Measurements from ENCODE around the gene LRWD1.

Gene LRWD1

DNA sequence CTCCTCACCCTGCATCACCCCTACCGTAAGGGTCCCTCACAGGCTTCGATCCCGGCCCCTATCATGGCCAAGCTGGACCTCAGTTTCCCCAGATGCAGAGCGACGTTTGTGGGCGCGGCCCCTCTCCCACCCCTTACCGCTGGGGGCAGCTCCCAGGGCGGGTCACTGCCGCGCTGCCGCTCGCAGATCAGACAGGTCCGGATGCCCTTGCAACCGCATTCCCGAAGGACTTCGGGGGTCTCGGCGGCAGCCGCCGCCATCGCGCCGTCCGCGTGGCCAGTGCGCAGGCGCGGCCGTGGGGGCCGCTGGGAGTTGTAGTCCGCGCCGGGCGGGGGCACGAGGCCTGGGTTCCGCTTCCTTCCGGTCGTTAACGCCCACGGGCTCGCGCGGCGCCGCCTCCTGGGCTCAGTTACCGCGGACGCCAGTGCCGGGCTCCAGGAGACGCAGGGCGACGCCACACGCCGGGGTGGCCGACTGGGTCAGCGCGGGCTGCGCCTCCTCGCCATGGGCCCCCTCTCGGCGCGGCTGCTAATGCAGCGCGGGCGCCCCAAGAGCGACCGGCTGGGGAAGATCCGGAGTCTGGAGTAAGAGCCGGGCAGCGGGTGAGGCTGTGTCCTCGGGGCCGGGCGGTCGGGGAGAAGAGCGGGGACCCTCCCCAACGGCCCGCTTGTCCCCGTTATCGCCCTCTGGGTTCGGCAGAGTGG lies at the start of gene LRWD1, which contains the start of gene ALKBH4 (continued):
- TF ChIP-seq, protein P1, sequence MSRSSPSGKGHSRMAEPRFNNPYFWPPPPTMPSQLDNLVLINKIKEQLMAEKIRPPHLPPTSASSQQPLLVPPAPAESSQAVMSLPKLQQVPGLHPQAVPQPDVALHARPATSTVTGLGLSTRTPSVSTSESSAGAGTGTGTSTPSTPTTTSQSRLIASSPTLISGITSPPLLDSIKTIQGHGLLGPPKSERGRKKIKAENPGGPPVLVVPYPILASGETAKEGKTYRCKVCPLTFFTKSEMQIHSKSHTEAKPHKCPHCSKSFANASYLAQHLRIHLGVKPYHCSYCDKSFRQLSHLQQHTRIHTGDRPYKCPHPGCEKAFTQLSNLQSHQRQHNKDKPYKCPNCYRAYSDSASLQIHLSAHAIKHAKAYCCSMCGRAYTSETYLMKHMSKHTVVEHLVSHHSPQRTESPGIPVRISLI (tag by site-specific recombination; IDR thresholded peaks at IDR 0.05) = no peak
- no peak for TF ChIP-seq ZNF544 (tag by site-specific recombination; IDR thresholded peaks at IDR 0.05)
- no peak for TF ChIP-seq ZNF2 (tag by site-specific recombination; IDR thresholded peaks at IDR 0.05)
- no peak for TF ChIP-seq ZNF132 (tag by site-specific recombination; IDR thresholded peaks at IDR 0.05; ENCODE audit: borderline replicate concordance)
- no peak for TF ChIP-seq ZNF274 (IDR thresholded peaks at IDR 0.05; ENCODE audit: low read length)
- TF ChIP-seq ZNF274 (tag by site-specific recombination; IDR thresholded peaks at IDR 0.05; ENCODE audit: borderline replicate concordance) = no peak
- TF ChIP-seq ZNF112 (tag by site-specific recombination; IDR thresholded peaks at IDR 0.05) = no peak
- TF ChIP-seq ZNF266 (tag by site-specific recombination; IDR thresholded peaks at IDR 0.05; ENCODE audit: low read depth) = no peak
- TF ChIP-seq, protein P2, sequence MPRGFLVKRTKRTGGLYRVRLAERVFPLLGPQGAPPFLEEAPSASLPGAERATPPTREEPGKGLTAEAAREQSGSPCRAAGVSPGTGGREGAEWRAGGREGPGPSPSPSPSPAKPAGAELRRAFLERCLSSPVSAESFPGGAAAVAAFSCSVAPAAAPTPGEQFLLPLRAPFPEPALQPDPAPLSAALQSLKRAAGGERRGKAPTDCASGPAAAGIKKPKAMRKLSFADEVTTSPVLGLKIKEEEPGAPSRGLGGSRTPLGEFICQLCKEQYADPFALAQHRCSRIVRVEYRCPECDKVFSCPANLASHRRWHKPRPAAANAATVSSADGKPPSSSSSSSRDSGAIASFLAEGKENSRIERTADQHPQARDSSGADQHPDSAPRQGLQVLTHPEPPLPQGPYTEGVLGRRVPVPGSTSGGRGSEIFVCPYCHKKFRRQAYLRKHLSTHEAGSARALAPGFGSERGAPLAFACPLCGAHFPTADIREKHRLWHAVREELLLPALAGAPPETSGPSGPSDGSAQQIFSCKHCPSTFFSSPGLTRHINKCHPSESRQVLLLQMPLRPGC (tag by site-specific recombination; IDR thresholded peaks at IDR 0.05) = no peak
- TF ChIP-seq ZNF501 (tag by site-specific recombination; IDR thresholded peaks at IDR 0.05) = peak; percentile 58
- TF ChIP-seq ZNF311 (tag by site-specific recombination; IDR thresholded peaks at IDR 0.05; ENCODE audit: borderline replicate concordance) = no peak
- no peak for TF ChIP-seq ZNF791 (tag by site-specific recombination; IDR thresholded peaks at IDR 0.05)
- no peak for TF ChIP-seq ZNF623 (tag by site-specific recombination; IDR thresholded peaks at IDR 0.05)
- no peak for TF ChIP-seq ZFP41 (tag by site-specific recombination; IDR thresholded peaks at IDR 0.05; ENCODE audit: borderline replicate concordance)
- no peak for TF ChIP-seq ZSCAN5A (tag by site-specific recombination; IDR thresholded peaks at IDR 0.05)
- TF ChIP-seq ZNF354C (tag by site-specific recombination; IDR thresholded peaks at IDR 0.05; ENCODE audit: borderline replicate concordance, low read depth) = no peak
- TF ChIP-seq ZNF768 (tag by site-specific recombination; IDR thresholded peaks at IDR 0.05) = no peak
- TF ChIP-seq MEIS1 (CRISPR knock-in tag; IDR thresholded peaks at IDR 0.05; ENCODE audit: borderline replicate concordance) = no peak
- no peak for TF ChIP-seq ZNF202 (tag by site-specific recombination; IDR thresholded peaks at IDR 0.05; ENCODE audit: borderline replicate concordance)
- TF ChIP-seq ZNF423 (tag by site-specific recombination; IDR thresholded peaks at IDR 0.05) = no peak
- TF ChIP-seq ZBTB10 (tag by site-specific recombination; IDR thresholded peaks at IDR 0.05) = peak; percentile 17; the same call in 1 of the 2 replicates
- peak; percentile 47 for TF ChIP-seq SP3 (tag by site-specific recombination; IDR thresholded peaks at IDR 0.05)
- TF ChIP-seq ZNF48 (tag by site-specific recombination; IDR thresholded peaks at IDR 0.05) = no peak
- TF ChIP-seq ZNF510 (tag by site-specific recombination; IDR thresholded peaks at IDR 0.05; ENCODE audit: insufficient replicate concordance) = no peak
- TF ChIP-seq ZNF239 (tag by site-specific recombination; IDR thresholded peaks at IDR 0.05) = no peak
- TF ChIP-seq SCRT2 (tag by site-specific recombination; IDR thresholded peaks at IDR 0.05) = no peak
- no peak for TF ChIP-seq ZNF707 (tag by site-specific recombination; IDR thresholded peaks at IDR 0.05)
- no peak for TF ChIP-seq ZNF549 (tag by site-specific recombination; IDR thresholded peaks at IDR 0.05)
- TF ChIP-seq PRDM4 (tag by site-specific recombination; IDR thresholded peaks at IDR 0.05) = no peak
- TF ChIP-seq ZNF146 (tag by site-specific recombination; IDR thresholded peaks at IDR 0.05) = no peak
- 0 out of 2 replicates have a peak, but pooled peaks have one; percentile 43 for TF ChIP-seq SP7 (tag by site-specific recombination; IDR thresholded peaks at IDR 0.05)
- no peak for TF ChIP-seq ZNF155 (tag by site-specific recombination; IDR thresholded peaks at IDR 0.05)
- TF ChIP-seq SP2 (tag by site-specific recombination; IDR thresholded peaks at IDR 0.05) = peak; percentile 72
